22Rv1 (cell line): ENCODE measurements around the gene EIF6.
A peak's percentile ranks its signal among the peaks of the same experiment; 100 is the strongest.

Experiments used
- H3K27ac ChIP-seq: fragments of 450-650 bp; 2 replicates; pipeline ENCODE4 v1.5.1; 2017
- ZFX ChIP-seq: fragments of 450-650 bp; IDR thresholded peaks from 2 replicates; pipeline ENCODE4 v1.6.1; 2017; ENCODE audit warnings: antibody characterized with exemption, borderline replicate concordance
- TF ChIP-seq, protein P1 (sequence below): fragments of 450-650 bp; IDR thresholded peaks from 2 replicates; pipeline ENCODE4 v1.5.1; 2017; ENCODE audit warnings: mild to moderate bottlenecking

Gene EIF6

DNA sequence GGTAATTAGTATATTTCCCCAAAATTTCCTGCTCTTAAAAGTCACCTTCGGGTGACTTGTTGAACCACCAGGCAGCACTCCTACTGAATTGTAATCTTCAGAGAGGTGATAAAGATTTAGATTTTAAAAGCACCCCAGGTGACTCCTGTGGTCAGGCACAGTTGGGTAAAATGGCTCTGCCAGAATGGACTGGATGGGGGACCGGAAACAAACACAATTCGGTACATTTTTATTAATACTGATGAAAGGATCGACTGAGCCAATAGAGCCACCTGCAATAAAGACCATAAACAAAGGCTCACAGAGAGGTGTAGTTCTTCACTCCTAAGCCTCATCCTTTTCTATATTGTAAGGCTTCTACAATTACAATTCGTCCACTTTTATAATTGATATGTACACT lies 27.2 kb upstream of the EIF6 start:
- no peak for TF ChIP-seq ZFX
- TF ChIP-seq, protein P1, sequence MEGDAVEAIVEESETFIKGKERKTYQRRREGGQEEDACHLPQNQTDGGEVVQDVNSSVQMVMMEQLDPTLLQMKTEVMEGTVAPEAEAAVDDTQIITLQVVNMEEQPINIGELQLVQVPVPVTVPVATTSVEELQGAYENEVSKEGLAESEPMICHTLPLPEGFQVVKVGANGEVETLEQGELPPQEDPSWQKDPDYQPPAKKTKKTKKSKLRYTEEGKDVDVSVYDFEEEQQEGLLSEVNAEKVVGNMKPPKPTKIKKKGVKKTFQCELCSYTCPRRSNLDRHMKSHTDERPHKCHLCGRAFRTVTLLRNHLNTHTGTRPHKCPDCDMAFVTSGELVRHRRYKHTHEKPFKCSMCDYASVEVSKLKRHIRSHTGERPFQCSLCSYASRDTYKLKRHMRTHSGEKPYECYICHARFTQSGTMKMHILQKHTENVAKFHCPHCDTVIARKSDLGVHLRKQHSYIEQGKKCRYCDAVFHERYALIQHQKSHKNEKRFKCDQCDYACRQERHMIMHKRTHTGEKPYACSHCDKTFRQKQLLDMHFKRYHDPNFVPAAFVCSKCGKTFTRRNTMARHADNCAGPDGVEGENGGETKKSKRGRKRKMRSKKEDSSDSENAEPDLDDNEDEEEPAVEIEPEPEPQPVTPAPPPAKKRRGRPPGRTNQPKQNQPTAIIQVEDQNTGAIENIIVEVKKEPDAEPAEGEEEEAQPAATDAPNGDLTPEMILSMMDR, result no peak
- no peak overlapping the region for H3K27ac ChIP-seq

DNA sequence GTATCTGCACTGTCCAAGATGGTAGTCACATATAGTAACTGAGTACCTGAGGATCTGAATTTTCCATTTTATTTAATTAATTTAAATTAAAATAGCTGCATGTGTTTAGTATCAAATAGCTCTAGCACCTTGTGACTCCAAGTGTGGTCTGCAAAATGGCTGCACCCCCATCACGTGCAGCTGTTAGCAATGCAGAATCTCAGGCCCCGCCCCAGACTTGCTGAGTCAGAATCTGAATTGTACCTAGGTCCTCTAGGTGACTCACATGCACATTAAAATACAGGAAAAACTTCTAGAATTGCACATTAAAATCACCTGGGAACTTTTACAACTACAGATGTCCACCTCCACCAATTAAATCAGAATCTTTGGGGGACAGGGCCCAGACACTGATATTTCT lies 26.8 kb upstream of the EIF6 start:
- TF ChIP-seq, protein P1, result no peak
- TF ChIP-seq ZFX, result no peak

DNA sequence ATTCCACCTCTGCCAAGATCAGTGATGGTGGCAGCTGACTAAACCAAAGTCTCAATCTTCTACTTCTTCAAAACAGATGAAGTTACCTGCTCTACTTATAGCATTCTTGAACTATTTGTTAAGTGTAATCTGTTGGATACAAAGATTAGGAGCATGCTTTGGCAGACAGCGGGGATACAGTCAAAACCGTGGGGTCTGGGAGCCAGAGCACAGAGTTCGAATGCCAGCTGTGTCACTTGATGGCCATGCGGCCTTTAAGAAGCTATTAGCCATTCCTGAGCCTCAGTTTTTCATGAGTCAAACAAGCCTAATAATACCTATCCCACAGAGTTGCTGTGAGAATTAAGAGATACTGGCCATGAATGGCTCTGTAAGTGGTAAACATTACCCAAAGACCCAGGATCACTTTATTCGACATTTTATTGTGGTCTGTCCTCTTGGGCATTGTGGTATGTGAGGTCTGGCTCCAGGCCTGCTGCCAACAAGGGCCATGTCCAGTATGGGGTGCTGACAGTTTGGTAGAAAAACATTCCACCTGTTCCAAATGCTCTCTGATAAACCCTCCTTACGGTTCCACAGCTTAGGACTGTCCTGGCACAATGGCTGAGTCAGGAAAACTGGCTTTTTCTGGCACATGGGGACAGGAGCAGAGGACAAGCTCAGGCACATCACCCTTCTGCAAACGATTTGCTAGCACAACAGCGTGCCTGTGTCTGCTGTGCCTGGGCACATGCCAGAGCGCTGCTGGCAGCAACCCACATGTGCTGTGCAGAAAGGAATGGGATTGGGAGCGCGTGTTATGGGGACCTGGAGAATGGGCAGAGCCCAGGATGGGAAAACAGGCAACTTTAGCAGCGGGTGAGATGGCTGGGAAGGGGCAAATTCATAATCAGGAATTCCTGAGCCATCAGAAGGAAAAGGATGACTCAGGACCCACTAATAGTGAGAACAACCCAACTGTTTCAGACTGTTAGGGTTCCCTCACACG lies 23.4 kb upstream of the EIF6 start:
- TF ChIP-seq, protein P1, result no peak
- no peak for TF ChIP-seq ZFX
- H3K27ac ChIP-seq, result no peak overlapping the region

More for the DNA sequence above, 26.8 kb upstream of the EIF6 start:
- H3K27ac ChIP-seq, result no peak overlapping the region

DNA sequence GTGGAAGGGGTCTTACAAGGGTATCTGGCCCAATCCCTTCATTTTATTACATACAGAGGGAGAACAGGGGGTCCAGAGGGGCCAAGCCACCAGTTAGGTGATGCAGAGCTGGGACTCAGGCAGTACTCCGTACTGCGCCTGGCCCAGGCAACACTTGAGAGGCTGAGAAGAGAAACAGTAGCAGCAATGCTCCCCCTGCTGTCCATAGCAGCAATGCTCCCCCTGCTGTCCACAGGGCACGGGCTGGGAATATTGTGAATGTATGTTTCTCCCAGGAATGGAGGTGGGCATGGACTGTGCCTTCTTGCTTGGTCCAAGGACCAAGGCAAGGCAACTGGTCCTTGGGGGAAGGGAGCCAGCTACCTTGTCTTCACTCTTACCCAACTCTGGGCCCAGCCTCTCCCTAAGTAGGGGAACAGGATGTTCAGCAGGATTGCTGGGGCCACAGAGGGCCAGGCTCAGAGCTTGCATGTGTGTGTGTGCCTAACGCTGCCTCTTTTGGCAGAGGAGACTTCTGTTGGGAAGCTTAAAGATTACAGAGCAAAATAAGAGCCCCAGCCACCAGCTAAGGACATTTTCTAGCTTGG lies 22.5 kb upstream of the EIF6 start:
- TF ChIP-seq ZFX, result no peak
- TF ChIP-seq, protein P1, result peak; percentile 91
- H3K27ac ChIP-seq, result no peak overlapping the region

DNA sequence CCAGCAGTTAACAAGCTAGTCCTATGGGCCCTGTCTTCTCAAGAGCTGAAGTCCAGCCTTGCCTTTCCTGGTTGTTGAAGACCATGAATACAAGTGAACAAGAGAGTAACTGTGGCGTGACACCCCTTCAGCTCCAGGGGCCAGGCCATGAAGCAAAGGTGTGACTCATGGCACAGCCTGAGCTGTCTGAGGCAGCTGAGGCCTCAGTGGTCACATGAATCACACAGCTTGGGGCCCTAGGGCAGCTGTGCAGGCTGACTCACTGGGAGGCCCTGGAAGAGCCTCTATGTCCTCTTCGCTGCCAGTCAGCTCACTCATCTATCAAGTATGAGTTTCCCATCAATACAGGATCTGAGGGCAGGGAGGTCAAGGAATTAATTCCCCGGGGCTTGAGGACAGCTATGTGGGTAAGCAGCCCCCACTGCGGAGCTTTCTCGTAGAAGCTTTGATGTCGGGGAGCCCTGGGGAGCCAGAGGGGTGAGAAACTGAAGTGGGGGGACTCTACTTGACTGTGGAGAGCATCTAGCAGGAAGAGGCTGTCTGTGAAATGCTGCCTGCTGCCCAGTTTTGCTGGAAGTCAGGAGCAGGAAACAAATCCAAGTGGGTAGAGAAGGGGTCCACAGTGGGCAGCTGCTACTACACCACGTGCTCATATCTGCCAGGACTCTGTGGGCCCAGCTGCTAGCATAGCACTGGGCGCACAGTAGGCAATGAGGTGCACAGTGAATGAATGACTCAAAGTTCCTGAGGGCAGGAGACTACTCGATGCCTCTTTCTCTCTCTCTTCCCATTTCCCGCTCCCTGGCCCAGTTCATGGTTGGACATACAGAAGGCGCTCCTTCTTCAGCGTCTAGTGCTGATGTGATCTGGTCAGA lies 21.3 kb upstream of the EIF6 start:
- no peak overlapping the region for H3K27ac ChIP-seq
- TF ChIP-seq, protein P1, result no peak
- no peak for TF ChIP-seq ZFX

DNA sequence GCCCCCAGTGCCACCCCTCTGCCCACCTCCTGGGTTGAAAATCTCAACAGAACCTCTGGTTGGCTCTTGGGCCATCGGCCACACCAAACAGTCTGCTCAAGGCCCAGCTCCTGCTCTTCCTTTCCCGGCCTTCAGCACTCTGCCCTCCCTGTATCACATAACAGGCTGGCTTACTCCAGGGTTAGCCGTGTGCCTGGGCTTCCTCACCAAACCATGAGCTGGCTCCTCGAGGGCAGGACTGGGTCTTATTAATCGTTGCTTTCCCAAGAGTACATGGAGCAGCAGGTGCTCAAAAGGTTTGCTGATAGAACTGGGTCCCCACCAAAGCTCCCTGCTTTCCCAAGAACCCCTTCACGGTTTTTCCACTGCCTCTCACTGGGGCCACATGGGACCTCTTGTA lies 20.4 kb upstream of the EIF6 start:
- H3K27ac ChIP-seq, result no peak overlapping the region
- TF ChIP-seq, protein P1, result no peak
- TF ChIP-seq ZFX, result no peak
